ENCODE measurements around the gene MYEOV. TPM values are rescaled to one million over a fixed set of nuclear protein-coding genes. Genes with fewer than 3 reads are reported as not detected.

Gene MYEOV
- total RNA-seq, 1 experiment from 2014 or later: 0.22 TPM

GRCh38 chr11:69265210-69265609 is 28.7 kb upstream of the MYEOV start:
- no peaks in the 10 kb centered on the region for H3K9me3 ChIP-seq (ENCODE audit: control insufficient read depth, low read depth, low read length)
- no peak overlapping the region for H3T11ph ChIP-seq (ENCODE audit: low read length)
- no peaks in the 10 kb centered on the region for H3K23me2 ChIP-seq (ENCODE audit: insufficient read length, low read depth, low read length, poor library complexity, severe bottlenecking)
- H3K79me2 ChIP-seq (ENCODE audit: insufficient read depth, low read length): no peaks in the 10 kb centered on the region
- no peak overlapping the region for H4K91ac ChIP-seq (ENCODE audit: insufficient read length, low read depth, low read length)
- H2AFZ ChIP-seq (ENCODE audit: low read length): no peak overlapping the region
- no CpG with 5 or more reads among the region's 6 CpGs for WGBS (ENCODE audit: extremely low coverage, insufficient read length, low lambda C conversion rate)
- H2BK15ac ChIP-seq (ENCODE audit: low read depth, low read length): no peak overlapping the region
- Mint-ChIP-seq H3K27ac (no peak overlapping the region), H3K4me1 (no peaks in the 10 kb centered on the region), H3K4me3 (no peak overlapping the region), H3K9me3 (peaks cover 10 to 12% of the 10 kb centered on the region in 2 experiments), H3K36me3 (ENCODE audit: insufficient read depth in 1 of 3, low read depth in 3 of 3) (peaks cover 0 to 10% (median 8%) of the 10 kb centered on the region in 3 experiments; a peak in 4 of 7 replicates), H3K27me3 (ENCODE audit: low read depth) (peaks cover 8% of the 10 kb centered on the region)
- H2BK120ac ChIP-seq (ENCODE audit: low read depth, low read length, poor library complexity, severe bottlenecking): no peak overlapping the region
- no peak overlapping the region for H2BK12ac ChIP-seq (ENCODE audit: insufficient read length, low read depth, low read length)
- H3K23ac ChIP-seq (ENCODE audit: insufficient read length, low read depth, low read length): no peak overlapping the region
- H3K27me3 ChIP-seq (ENCODE audit: insufficient read depth, low read length): no peaks in the 10 kb centered on the region
- no peaks in the 10 kb centered on the region for H4K20me1 ChIP-seq (ENCODE audit: control insufficient read depth, insufficient read depth, insufficient read length)
- no peak overlapping the region for H3K4me2 ChIP-seq (ENCODE audit: insufficient read depth, insufficient read length, low read length)
- H2BK5ac ChIP-seq (ENCODE audit: insufficient read length, low read length): no peak overlapping the region
- H3K9ac ChIP-seq (ENCODE audit: extremely low read depth, insufficient read length, low read length): no peak overlapping the region
- no peak overlapping the region for H3K27ac ChIP-seq (ENCODE audit: insufficient read length, low read depth, low read length)
- no peak overlapping the region for H3K56ac ChIP-seq (ENCODE audit: insufficient read length, low read depth, low read length)
- H3K4ac ChIP-seq (ENCODE audit: low read depth, low read length): no peak overlapping the region
- no peaks in the 10 kb centered on the region for H3K4me1 ChIP-seq (ENCODE audit: insufficient read depth, low read length)
- no peak overlapping the region for H3K18ac ChIP-seq (ENCODE audit: insufficient read length, low read depth, low read length)
- H4K8ac ChIP-seq (replicated peaks; ENCODE audit: insufficient read length, low read depth, low read length): no peak overlapping the region
- no peak overlapping the region for H2AK5ac ChIP-seq (ENCODE audit: insufficient read length, low read length)
- H3K79me1 ChIP-seq (ENCODE audit: insufficient read depth, low read depth, low read length, poor library complexity, severe bottlenecking): no peaks in the 10 kb centered on the region
- DNase-seq: no peak
- H3K14ac ChIP-seq (ENCODE audit: insufficient read depth, low read length): no peak overlapping the region; the same call in 1 of the 2 replicates
- no peak for TF ChIP-seq CTCF (conservative IDR thresholded peaks at IDR 0.05)
- H2BK20ac ChIP-seq (ENCODE audit: low read depth, low read length, poor library complexity, severe bottlenecking): no peak overlapping the region
- no peak overlapping the region for H4K5ac ChIP-seq (ENCODE audit: insufficient read length, low read depth, low read length)

All from H9 (cell line).